Osteocyte (in vitro differentiated cells): ENCODE measurements around the gene VRK2. TPM values are rescaled to one million over a fixed set of nuclear protein-coding genes. Genes with fewer than 3 reads are reported as not detected.

Experiments used
- DNase-seq: peaks from one replicate; pipeline ENCODE4 v3.0.0; 2021; ENCODE audit warnings: mixed read lengths; ENCODE audit not compliant: unreplicated experiment; ENCODE audit errors: extremely low spot score
- H3K27ac Mint-ChIP-seq: one replicate; pipeline ENCODE4 v1.8.0; 2021; ENCODE audit warnings: mild to moderate bottlenecking, mixed read lengths; ENCODE audit not compliant: unreplicated experiment
- H3K27me3 Mint-ChIP-seq: one replicate; pipeline ENCODE4 v1.8.0; 2021; ENCODE audit warnings: mixed read lengths; ENCODE audit not compliant: unreplicated experiment
- H3K36me3 Mint-ChIP-seq: one replicate; pipeline ENCODE4 v1.8.0; 2021; ENCODE audit warnings: mixed read lengths; ENCODE audit not compliant: unreplicated experiment
- H3K4me1 Mint-ChIP-seq: one replicate; pipeline ENCODE4 v1.8.0; 2021; ENCODE audit warnings: mixed read lengths; ENCODE audit not compliant: unreplicated experiment
- H3K4me3 Mint-ChIP-seq: one replicate; pipeline ENCODE4 v1.8.0; 2021; ENCODE audit warnings: mild to moderate bottlenecking, moderate library complexity, mixed read lengths; ENCODE audit not compliant: unreplicated experiment
- H3K9me3 Mint-ChIP-seq: one replicate; pipeline ENCODE4 v1.8.0; 2021; ENCODE audit warnings: mixed read lengths; ENCODE audit not compliant: unreplicated experiment
- CTCF ChIP-seq: fragments of 200-600 bp; sonication (generic); IDR thresholded peaks from 2 replicates; pipeline ENCODE4 v1.5.0; 2021; ENCODE audit warnings: antibody characterized with exemption, mild to moderate bottlenecking, moderate library complexity
- total RNA-seq: library from RNA; stranded (reverse); gene quantifications from 2 replicates; pipeline ENCODE4 v1.2.1, GENCODE V29; 2021

Gene VRK2
- total RNA-seq, 1 donor from 2014 or later, result 19.6 TPM

- H3K4me1 Mint-ChIP-seq, result peaks cover 9% of the 10 kb centered on the region
- peaks cover 29% of the 10 kb centered on the region for H3K36me3 Mint-ChIP-seq
- DNase-seq, result no peak
- no peaks in the 10 kb centered on the region for H3K27me3 Mint-ChIP-seq
- no peaks in the 10 kb centered on the region for H3K9me3 Mint-ChIP-seq
- H3K27ac Mint-ChIP-seq, result no peak overlapping the region
- TF ChIP-seq CTCF, result no peak
- no peak overlapping the region for H3K4me3 Mint-ChIP-seq
These were observed 6.4 kb downstream of the VRK2 start for GRCh38 chr2:58052978-58053377.

GRCh38 chr2:58054264-58054663, 7.7 kb downstream of the VRK2 start:
- H3K36me3 Mint-ChIP-seq, result peaks cover 28% of the 10 kb centered on the region
- H3K4me1 Mint-ChIP-seq, result peaks cover 4% of the 10 kb centered on the region
- no peaks in the 10 kb centered on the region for H3K27me3 Mint-ChIP-seq
- no peak overlapping the region for H3K27ac Mint-ChIP-seq
- no peak for DNase-seq
- H3K4me3 Mint-ChIP-seq, result no peak overlapping the region
- H3K9me3 Mint-ChIP-seq, result no peaks in the 10 kb centered on the region
- TF ChIP-seq CTCF, result no peak

GRCh38 chr2:58055033-58055786, 8.6 kb downstream of the VRK2 start:
- Mint-ChIP-seq H3K4me3 (no peak overlapping the region), H3K4me1 (peaks cover 4% of the 10 kb centered on the region), H3K36me3 (peaks cover 22% of the 10 kb centered on the region), H3K27ac (no peak overlapping the region), H3K9me3 (no peaks in the 10 kb centered on the region), H3K27me3 (no peaks in the 10 kb centered on the region)
- no peak for DNase-seq
- no peak for TF ChIP-seq CTCF

- Mint-ChIP-seq H3K27me3 (no peaks in the 10 kb centered on the region), H3K9me3 (no peaks in the 10 kb centered on the region), H3K4me3 (no peak overlapping the region), H3K27ac (no peak overlapping the region), H3K36me3 (peaks cover 22% of the 10 kb centered on the region), H3K4me1 (peaks cover 4% of the 10 kb centered on the region)
- DNase-seq, result no peak
- no peak for TF ChIP-seq CTCF
These were observed 9.7 kb downstream of the VRK2 start for GRCh38 chr2:58056192-58056916.

GRCh38 chr2:58057707-58058530, 11.3 kb downstream of the VRK2 start:
- no peak for DNase-seq
- no peaks in the 10 kb centered on the region for H3K27me3 Mint-ChIP-seq
- peaks cover 4% of the 10 kb centered on the region for H3K4me1 Mint-ChIP-seq
- TF ChIP-seq CTCF, result no peak
- no peaks in the 10 kb centered on the region for H3K9me3 Mint-ChIP-seq
- peaks cover 13% of the 10 kb centered on the region for H3K36me3 Mint-ChIP-seq
- H3K27ac Mint-ChIP-seq, result no peak overlapping the region
- H3K4me3 Mint-ChIP-seq, result no peak overlapping the region
